Activated naive CD8-positive, alpha-beta T cell treated with anti-CD3 and anti-CD28 coated beads for 36 hours (primary cell): ENCODE measurements around the gene SPNS2. TPM values are rescaled to one million over a fixed set of nuclear protein-coding genes. Genes with fewer than 3 reads are reported as not detected.
"Not testable (repeated sequence)": the region's sequence is repeated elsewhere in the genome, so short reads cannot be mapped to it uniquely, and the experiment has no call there.

Source experiments
- DNase-seq: peaks from one replicate; pipeline ENCODE4 v3.0.0; 2021
- H3K27ac Mint-ChIP-seq: one replicate; pipeline ENCODE4 v1.8.0; 2022; ENCODE audit warnings: mild to moderate bottlenecking, moderate library complexity, mixed read lengths
- H3K27me3 Mint-ChIP-seq: one replicate; pipeline ENCODE4 v1.8.0; 2022; ENCODE audit warnings: mild to moderate bottlenecking, mixed read lengths
- H3K36me3 Mint-ChIP-seq: one replicate; pipeline ENCODE4 v1.8.0; 2021; ENCODE audit warnings: mild to moderate bottlenecking, mixed read lengths
- H3K4me1 Mint-ChIP-seq: one replicate; pipeline ENCODE4 v1.8.0; 2021; ENCODE audit warnings: mixed read lengths
- H3K4me3 Mint-ChIP-seq: one replicate; pipeline ENCODE4 v1.8.0; 2022; ENCODE audit warnings: mild to moderate bottlenecking, moderate library complexity, mixed read lengths
- H3K9me3 Mint-ChIP-seq: one replicate; pipeline ENCODE4 v1.8.0; 2022; ENCODE audit warnings: mixed read lengths
- total RNA-seq, 2 experiments: library from RNA; stranded (reverse); gene quantifications; one replicate each; pipeline ENCODE4 v1.2.3, GENCODE V29; 2021

The SPNS2 gene
- total RNA-seq, 2 experiments from 2014 or later: 0.20 to 0.43 TPM

GRCh38 chr17:4562015-4562969 lies 63.6 kb downstream of the SPNS2 start:
- Mint-ChIP-seq H3K27ac (peak overlapping the region; percentile 25), H3K4me3 (no peak overlapping the region), H3K36me3 (no peaks in the 10 kb centered on the region), H3K9me3 (no peaks in the 10 kb centered on the region), H3K4me1 (peaks cover 26% of the 10 kb centered on the region), H3K27me3 (no peaks in the 10 kb centered on the region)
- no peak for DNase-seq

DNA sequence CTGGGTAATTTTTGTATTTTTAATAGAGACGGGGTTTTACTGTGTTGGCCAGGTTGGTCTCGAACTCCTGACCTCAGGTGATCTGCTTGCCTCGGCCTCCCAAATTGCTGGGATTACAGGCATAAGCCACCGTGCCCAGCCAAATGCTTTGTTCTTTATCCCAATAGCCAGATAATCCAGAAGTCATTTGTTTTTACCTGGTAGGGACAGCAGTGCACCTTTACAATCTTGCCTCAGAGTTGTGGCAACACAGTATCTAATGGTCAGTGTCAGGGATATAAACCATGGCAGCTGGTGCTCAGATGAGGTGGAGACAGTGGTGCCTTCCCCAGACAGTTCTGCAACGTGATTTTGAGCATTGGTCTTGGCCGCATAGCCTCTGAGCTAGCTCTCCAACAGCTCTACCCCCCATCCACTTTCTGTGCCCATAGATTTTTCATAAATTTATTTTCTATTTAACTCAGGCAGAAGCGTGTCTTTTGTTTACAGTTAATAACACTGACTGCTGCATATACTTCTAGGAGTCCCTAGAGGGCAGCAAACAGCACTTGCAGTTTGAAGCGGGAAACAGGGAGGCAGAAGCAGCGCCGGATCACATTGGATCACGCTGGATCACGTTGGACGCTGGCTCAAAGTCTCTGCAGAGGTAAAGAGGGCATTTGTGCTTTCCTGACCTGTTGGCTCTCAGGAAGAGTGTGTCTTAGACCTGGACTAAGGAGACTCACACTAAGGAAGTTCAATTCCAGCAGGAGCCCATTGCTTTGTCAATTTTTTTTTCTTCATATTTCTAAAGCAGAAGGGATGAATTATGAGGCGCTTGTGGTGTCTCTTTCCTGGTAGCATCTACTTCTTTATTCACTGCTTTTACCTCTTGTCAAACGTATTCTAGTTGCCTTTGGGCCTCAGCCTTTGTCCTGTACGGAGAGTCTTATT lies 66.8 kb downstream of the SPNS2 start:
- DNase-seq: peak; percentile 51
- H3K4me1 Mint-ChIP-seq: peaks cover 26% of the 10 kb centered on the region
- no peaks in the 10 kb centered on the region for H3K36me3 Mint-ChIP-seq
- no peak overlapping the region for H3K4me3 Mint-ChIP-seq
- H3K27me3 Mint-ChIP-seq: no peaks in the 10 kb centered on the region
- H3K9me3 Mint-ChIP-seq: no peaks in the 10 kb centered on the region
- no peak overlapping the region for H3K27ac Mint-ChIP-seq

- DNase-seq: peak; percentile 51
- no peaks in the 10 kb centered on the region for H3K27me3 Mint-ChIP-seq
- H3K36me3 Mint-ChIP-seq: no peaks in the 10 kb centered on the region
- H3K9me3 Mint-ChIP-seq: no peaks in the 10 kb centered on the region
- no peak overlapping the region for H3K4me3 Mint-ChIP-seq
- H3K4me1 Mint-ChIP-seq: peaks cover 25% of the 10 kb centered on the region
- no peak overlapping the region for H3K27ac Mint-ChIP-seq
Measured at GRCh38 chr17:4566785-4567184, 68.1 kb downstream of the SPNS2 start.

DNA sequence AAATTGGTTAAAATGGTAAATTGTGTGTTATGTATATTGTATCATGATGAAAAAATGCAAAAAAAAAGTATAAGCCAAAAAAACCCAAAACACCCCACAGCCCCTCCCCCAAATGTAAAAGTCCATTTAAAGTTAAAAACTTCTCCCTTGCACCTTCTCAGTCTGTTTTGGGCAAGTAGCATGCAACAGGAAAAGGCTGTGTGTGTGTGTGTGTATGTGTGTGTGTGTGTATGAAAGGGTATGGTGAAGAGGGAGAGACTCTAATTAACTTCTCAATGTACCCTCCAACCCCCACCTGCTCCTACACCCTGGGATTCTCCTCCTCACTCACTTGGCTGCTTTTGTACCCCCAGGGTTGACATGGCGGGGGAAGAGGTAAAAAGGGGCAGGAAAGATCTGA lies 70.9 kb downstream of the SPNS2 start:
- H3K4me1 Mint-ChIP-seq: peaks cover 21% of the 10 kb centered on the region
- DNase-seq: no peak
- no peak overlapping the region for H3K4me3 Mint-ChIP-seq
- no peaks in the 10 kb centered on the region for H3K9me3 Mint-ChIP-seq
- H3K27ac Mint-ChIP-seq: no peak overlapping the region
- H3K36me3 Mint-ChIP-seq: no peaks in the 10 kb centered on the region
- no peaks in the 10 kb centered on the region for H3K27me3 Mint-ChIP-seq

DNA sequence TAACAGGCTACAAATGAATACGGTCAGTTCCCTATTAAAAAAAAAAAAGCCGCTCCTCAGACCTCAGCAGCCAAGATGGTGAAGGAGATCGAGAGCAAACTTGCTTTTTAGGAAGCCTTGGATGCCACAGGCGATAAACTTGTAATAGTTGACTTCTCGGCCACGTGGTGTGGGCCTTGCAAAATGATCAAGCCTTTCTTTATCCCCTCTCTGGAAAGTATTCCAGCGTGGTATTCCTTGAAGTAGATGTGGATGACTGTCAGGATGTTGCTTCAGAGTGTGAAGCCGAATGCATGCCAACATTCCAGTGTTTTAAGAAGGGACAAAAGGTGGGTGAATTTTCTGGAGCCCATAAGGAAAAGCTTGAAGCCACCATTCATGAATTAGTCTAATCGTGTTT lies 73.5 kb downstream of the SPNS2 start:
- H3K27me3 Mint-ChIP-seq: peaks cover 6% of the 10 kb centered on the region
- H3K9me3 Mint-ChIP-seq: no peaks in the 10 kb centered on the region
- no peak overlapping the region for H3K27ac Mint-ChIP-seq
- H3K4me1 Mint-ChIP-seq: peaks cover 15% of the 10 kb centered on the region
- no peak overlapping the region for H3K4me3 Mint-ChIP-seq
- DNase-seq: no peak
- H3K36me3 Mint-ChIP-seq: no peaks in the 10 kb centered on the region

DNA sequence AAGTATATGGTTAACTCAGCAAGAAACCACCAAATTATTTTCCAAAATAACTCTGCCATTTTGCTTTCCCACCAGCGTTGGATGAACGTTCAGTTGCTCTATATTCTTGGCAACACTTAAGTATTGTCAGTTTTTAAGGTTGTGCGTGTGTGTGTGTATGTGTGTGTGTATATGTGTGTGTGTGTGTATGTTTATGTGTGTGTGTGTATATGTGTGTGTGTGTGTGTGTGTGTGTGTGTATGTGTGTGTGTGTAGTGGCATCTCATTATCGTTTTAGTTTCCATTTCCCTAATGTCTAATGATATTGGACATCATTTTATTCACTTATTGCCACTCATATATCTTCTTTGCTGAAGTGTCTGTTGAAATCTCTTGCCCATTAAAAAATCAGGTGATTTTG lies 74.4 kb downstream of the SPNS2 start:
- peak overlapping the region; percentile 9 for H3K27ac Mint-ChIP-seq
- DNase-seq: no peak
- H3K4me3 Mint-ChIP-seq: no peak overlapping the region
- H3K9me3 Mint-ChIP-seq: no peaks in the 10 kb centered on the region
- H3K36me3 Mint-ChIP-seq: no peaks in the 10 kb centered on the region
- H3K4me1 Mint-ChIP-seq: peaks cover 15% of the 10 kb centered on the region
- peaks cover 6% of the 10 kb centered on the region for H3K27me3 Mint-ChIP-seq

GRCh38 chr17:4573669-4574068 lies 75.0 kb downstream of the SPNS2 start:
- H3K27me3 Mint-ChIP-seq: peaks cover 6% of the 10 kb centered on the region
- H3K27ac Mint-ChIP-seq: peak overlapping the region; percentile 9
- H3K4me1 Mint-ChIP-seq: peaks cover 15% of the 10 kb centered on the region
- peak; percentile 72 for DNase-seq
- H3K9me3 Mint-ChIP-seq: no peaks in the 10 kb centered on the region
- no peak overlapping the region for H3K4me3 Mint-ChIP-seq
- no peaks in the 10 kb centered on the region for H3K36me3 Mint-ChIP-seq

DNA sequence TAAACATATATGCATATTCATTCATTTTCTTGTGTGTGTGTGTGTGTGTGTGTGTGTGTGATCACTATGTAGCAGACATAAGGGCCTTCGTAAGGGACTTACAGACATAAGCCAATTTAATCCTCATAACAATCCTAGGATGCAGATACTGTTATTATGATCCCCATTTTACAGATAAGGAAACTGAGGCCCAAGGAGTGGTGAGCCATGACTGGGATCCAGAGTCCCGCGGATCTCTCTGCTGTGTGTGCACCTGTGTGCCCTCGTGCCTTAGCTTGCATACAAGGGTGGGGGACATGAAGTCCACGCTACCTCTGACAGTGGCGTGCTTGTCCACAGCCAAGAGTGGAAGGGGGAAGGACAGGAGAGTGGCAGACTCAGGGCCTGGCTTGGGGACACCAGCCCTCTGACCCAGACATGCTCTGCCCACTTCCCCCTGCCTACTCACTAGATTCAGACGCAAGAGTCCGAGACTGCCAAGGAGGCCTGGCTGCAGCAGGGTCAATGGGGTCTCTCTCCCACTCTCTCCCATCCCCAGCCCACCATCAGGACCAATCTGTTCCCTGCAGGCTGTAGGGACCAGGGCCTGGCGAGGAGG lies 75.9 kb downstream of the SPNS2 start:
- Mint-ChIP-seq H3K27ac (no peak overlapping the region), H3K4me3 (no peak overlapping the region), H3K4me1 (peaks cover 15% of the 10 kb centered on the region), H3K27me3 (peaks cover 6% of the 10 kb centered on the region), H3K9me3 (no peaks in the 10 kb centered on the region), H3K36me3 (no peaks in the 10 kb centered on the region)
- no peak for DNase-seq

DNA sequence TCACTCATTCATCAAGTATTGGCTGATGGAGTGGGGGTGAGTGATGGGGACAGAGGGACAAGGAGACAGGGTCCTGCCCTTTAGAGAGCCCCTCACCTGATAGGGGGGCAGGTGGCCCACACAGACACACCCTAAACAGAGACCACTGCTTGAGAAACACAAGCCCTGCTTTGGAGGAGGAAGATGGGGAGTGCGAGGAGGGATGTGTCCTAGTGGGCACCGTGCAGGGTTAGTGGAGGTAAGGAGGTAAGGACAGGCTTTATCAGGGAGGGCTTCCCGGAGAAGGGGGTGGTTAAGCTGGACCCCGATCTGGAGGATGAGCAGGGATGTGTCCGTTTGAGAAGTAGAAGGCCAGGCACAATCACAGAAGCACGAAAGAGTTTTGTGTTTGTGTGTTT lies 77.5 kb downstream of the SPNS2 start:
- H3K36me3 Mint-ChIP-seq: no peaks in the 10 kb centered on the region
- H3K4me3 Mint-ChIP-seq: no peak overlapping the region
- H3K4me1 Mint-ChIP-seq: peaks cover 15% of the 10 kb centered on the region
- no peak for DNase-seq
- peaks cover 10% of the 10 kb centered on the region for H3K27me3 Mint-ChIP-seq
- H3K9me3 Mint-ChIP-seq: no peaks in the 10 kb centered on the region
- H3K27ac Mint-ChIP-seq: peak overlapping the region; percentile 14

DNA sequence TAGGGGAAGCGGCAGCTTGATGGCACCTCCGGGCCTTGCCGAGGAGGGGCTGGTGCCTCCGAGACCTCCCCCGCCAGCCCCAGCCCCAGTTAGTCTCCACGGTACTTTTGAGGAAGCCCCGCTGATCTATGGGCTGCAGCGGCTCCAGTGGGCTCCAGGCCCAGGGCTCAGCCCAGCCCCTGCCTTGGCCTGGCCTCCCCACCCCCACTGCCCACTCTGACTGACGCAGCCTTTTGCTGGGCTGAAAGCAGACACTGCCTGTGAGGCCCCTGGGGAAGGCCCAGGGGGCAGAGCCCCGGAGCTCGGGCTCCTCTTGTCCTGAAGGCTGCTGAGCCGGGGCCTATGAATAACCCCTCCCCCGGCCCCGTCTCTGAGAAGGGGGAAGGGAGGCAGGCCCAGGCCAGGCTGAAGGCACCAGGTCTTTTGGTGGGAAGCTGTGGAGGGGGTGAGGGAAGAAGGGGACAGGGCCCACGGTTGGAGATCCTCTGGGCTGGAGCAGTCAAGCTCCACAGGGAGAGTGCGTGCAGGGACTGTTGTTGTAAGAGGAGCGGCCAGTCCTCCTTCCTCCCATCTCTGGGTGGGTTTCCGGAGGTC lies 78.1 kb downstream of the SPNS2 start:
- H3K4me3 Mint-ChIP-seq: no peak overlapping the region
- H3K4me1 Mint-ChIP-seq: peaks cover 15% of the 10 kb centered on the region
- no peaks in the 10 kb centered on the region for H3K36me3 Mint-ChIP-seq
- peaks cover 16% of the 10 kb centered on the region for H3K27me3 Mint-ChIP-seq
- no peak for DNase-seq
- no peaks in the 10 kb centered on the region for H3K9me3 Mint-ChIP-seq
- no peak overlapping the region for H3K27ac Mint-ChIP-seq

DNA sequence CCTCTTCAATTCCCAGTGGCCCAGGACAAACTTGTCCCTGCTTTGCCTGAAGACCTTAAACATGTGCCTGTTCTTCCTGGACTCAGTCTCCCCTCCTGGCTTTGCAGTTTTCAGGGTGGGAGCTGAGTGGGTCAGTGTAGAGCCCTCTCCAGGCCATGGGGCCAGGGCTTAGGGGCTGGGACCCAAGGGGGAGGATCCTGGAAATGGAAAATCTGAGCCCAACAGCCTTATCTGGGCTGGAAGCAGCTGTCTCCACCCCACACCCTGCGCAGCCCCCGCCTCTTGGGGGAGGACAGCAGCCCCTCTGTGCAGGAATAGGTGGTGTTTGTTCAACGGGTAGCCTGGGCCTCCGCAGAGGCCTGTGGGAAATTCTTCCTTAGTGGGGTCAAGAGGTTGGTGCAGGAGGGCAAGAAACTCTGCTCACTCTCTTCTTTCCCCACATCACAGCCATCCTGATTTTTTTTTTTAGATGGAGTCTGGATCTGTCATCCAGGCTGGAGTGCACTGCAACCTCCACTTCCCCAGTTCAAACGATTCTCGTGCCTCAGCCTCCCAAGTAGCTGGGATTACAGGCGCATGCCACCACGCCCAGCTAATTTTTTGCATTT lies 78.8 kb downstream of the SPNS2 start:
- no peaks in the 10 kb centered on the region for H3K36me3 Mint-ChIP-seq
- DNase-seq: no peak
- no peak overlapping the region for H3K27ac Mint-ChIP-seq
- peaks cover 22% of the 10 kb centered on the region for H3K27me3 Mint-ChIP-seq
- H3K4me3 Mint-ChIP-seq: no peak overlapping the region
- H3K4me1 Mint-ChIP-seq: peaks cover 15% of the 10 kb centered on the region
- no peaks in the 10 kb centered on the region for H3K9me3 Mint-ChIP-seq

DNA sequence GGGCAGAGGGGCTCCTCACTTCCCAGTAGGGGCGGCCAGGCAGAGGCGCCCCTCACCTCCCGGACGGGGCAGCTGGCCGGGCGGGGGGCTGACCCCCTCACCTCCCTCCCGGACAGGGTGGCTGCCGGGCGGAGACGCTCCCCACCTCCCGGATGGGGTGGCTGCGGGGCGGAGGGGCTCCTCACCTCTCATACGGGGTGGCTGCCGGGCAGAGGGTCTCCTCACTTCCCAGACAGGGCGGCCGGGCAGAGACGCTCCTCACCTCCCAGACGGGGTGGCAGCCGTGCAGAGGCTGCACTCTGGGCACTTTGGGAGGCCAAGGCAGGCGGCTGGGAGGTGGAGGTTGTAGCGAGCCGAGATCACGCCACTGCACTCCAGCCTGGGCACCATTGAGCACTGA lies 79.7 kb downstream of the SPNS2 start:
- not testable (repeated sequence) for DNase-seq, H3K4me3 Mint-ChIP-seq, H3K36me3 Mint-ChIP-seq, H3K9me3 Mint-ChIP-seq, H3K4me1 Mint-ChIP-seq, H3K27ac Mint-ChIP-seq
- peaks cover 31% of the 10 kb centered on the region for H3K27me3 Mint-ChIP-seq

DNA sequence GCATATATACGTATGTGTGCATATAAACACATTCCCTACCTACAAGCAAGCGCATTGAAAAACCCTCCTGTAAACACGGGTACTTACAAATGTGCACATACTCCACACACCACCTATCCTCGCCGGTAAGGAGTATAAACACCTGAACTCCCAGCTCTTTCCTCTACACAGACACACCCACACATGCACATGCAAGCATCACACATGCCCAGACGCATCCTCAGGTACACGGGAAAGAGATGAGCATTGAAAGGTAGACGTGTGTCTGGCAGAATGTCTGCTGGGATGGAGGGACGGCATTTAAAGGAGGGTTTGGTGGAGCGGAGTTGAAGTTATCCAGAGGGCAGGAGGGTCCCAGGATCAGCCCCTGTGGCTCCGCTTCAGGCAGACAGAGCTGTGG lies 81.0 kb downstream of the SPNS2 start:
- Mint-ChIP-seq H3K36me3 (no peaks in the 10 kb centered on the region), H3K27ac (no peak overlapping the region), H3K4me1 (peaks cover 4% of the 10 kb centered on the region), H3K4me3 (no peak overlapping the region), H3K9me3 (no peaks in the 10 kb centered on the region), H3K27me3 (peaks cover 37% of the 10 kb centered on the region)
- no peak for DNase-seq

DNA sequence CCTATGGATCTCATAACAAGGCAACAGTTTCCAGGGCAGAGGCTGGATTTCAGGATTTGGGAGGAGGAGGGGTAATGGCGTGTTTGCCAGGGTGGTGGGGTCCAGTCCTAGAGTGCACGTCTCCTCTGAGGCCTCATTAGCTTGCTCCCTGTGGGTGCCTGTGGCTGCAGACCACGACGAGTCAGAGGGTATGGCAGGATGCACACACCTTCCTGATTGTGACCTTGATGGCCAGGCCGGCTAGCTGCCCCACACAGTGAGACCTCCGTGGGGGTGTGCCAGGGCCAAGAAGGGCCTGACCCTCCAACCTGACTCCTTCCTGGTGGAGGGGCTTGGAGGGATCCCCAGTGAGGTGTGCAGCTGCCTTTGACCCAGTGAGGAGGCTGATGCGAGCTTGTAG lies 81.6 kb downstream of the SPNS2 start:
- Mint-ChIP-seq H3K36me3 (no peaks in the 10 kb centered on the region), H3K27me3 (peaks cover 41% of the 10 kb centered on the region), H3K9me3 (no peaks in the 10 kb centered on the region), H3K4me1 (peaks cover 4% of the 10 kb centered on the region), H3K4me3 (no peak overlapping the region), H3K27ac (no peak overlapping the region)
- no peak for DNase-seq
